Gastroesophageal sphincter (tissue), 4 donors: ENCODE results near the gene TTYH3. TPM values are rescaled to one million over a fixed set of nuclear protein-coding genes. Genes with fewer than 3 reads are reported as not detected.

Source experiments
- ATAC-seq: fragments of 150-250 bp; one replicate; pipeline ENCODE4 v1.9.1; 2016; ENCODE audit warnings: mild to moderate bottlenecking, moderate library complexity
- H3K27ac ChIP-seq, 4 donors: fragments of 200-600 bp; sonication (generic) in 3 of 4; 1 replicate in 3 of 4; 2 replicates in 1 of 4; pipeline ENCODE4 v1.5.1; 2016 to 2019
- H3K27me3 ChIP-seq: fragments of 200-600 bp; sonication (generic); one replicate; pipeline ENCODE4 v1.5.1; 2019
- H3K36me3 ChIP-seq, 2 donors: fragments of 200-600 bp; sonication (generic); one replicate each; pipeline ENCODE4 v1.5.1; 2019; ENCODE audit warnings: control low read depth in 1 of 2
- H3K4me1 ChIP-seq, 3 donors: fragments of 200-600 bp; sonication (generic); 1 replicate in 2 of 3; 2 replicates in 1 of 3; pipeline ENCODE4 v1.5.1; 2016 to 2019; ENCODE audit warnings: control low read depth in 2 of 3
- H3K4me3 ChIP-seq, 2 donors: fragments of 200-600 bp; sonication (generic); one replicate each; pipeline ENCODE4 v1.5.1; 2019; ENCODE audit warnings: mild to moderate bottlenecking in 1 of 2, moderate library complexity in 1 of 2
- H3K9me3 ChIP-seq, 3 donors: fragments of 200-600 bp; sonication (generic); one replicate each; pipeline ENCODE4 v1.5.1; 2017 to 2019; ENCODE audit warnings: control low read depth in 2 of 3
- CTCF ChIP-seq, 4 experiments: fragments of 200-600 bp in 2 of 4; fragments of 450-650 bp in 2 of 4; sonication (generic) in 1 of 4; IDR thresholded peaks; one replicate each; pipeline ENCODE4 v1.5.1; 2017 to 2019; ENCODE audit warnings: antibody characterized with exemption in 4 of 4, mild to moderate bottlenecking in 2 of 4, moderate library complexity in 2 of 4
- EP300 ChIP-seq: sonication (generic); formaldehyde crosslinking; IDR thresholded peaks from one replicate; pipeline ENCODE4 v1.6.1; 2017; ENCODE audit warnings: antibody characterized with exemption, mild to moderate bottlenecking
- POLR2A ChIP-seq, 2 donors: fragments of 450-650 bp; IDR thresholded peaks; one replicate each; pipeline ENCODE4 v1.6.1; 2017; ENCODE audit warnings: antibody characterized with exemption in 2 of 2, mild to moderate bottlenecking in 2 of 2, moderate library complexity in 1 of 2
- POLR2AphosphoS5 ChIP-seq: sonication (generic); formaldehyde crosslinking; IDR thresholded peaks from one replicate; pipeline ENCODE4 v1.6.1; 2017; ENCODE audit warnings: antibody characterized with exemption
- WGBS, 2 donors: methylation state at CpG; one replicate each; pipeline ENCODE4 v1.1.5; 2018; ENCODE audit warnings: low coverage in 1 of 2; 5-methylcytosine and 5-hydroxymethylcytosine counted together
- total RNA-seq, 4 donors: library from RNA; depleted of rRNA; stranded (reverse); fragments of >200 nt; gene quantifications; one replicate each; pipeline ENCODE4 v1.1.0, GENCODE V29; 2016

Gene TTYH3
- total RNA-seq, 4 donors from 2014 or later, result 11.2 to 29.8 (median 16.9) TPM

- peaks cover 0 to 33% of the 10 kb centered on the region in 2 donors for H3K36me3 ChIP-seq
- no CpG with 5 or more reads among the region's 14 CpGs for WGBS, 2 donors
- no peak overlapping the region for H3K4me3 ChIP-seq
- peaks cover 4 to 48% (median 8%) of the 10 kb centered on the region in 3 donors for H3K4me1 ChIP-seq
- no peaks in the 10 kb centered on the region for H3K27me3 ChIP-seq
- H3K27ac ChIP-seq, result no peak overlapping the region
- TF ChIP-seq POLR2A (IDR thresholded peaks at IDR 0.05), result no peak
- no peak for TF ChIP-seq EP300
- no peak for TF ChIP-seq POLR2AphosphoS5
- no peak for TF ChIP-seq CTCF (IDR thresholded peaks at IDR 0.05)
- ATAC-seq, result no peak
- no peaks in the 10 kb centered on the region for H3K9me3 ChIP-seq
Observed at GRCh38 chr7:2610898-2611297, 20.9 kb upstream of the TTYH3 start.

GRCh38 chr7:2611401-2611800, 20.4 kb upstream of the TTYH3 start:
- no peak overlapping the region for H3K27ac ChIP-seq
- ATAC-seq, result no peak
- H3K9me3 ChIP-seq, result no peaks in the 10 kb centered on the region
- peaks cover 0 to 28% of the 10 kb centered on the region in 2 donors for H3K36me3 ChIP-seq
- H3K27me3 ChIP-seq, result no peaks in the 10 kb centered on the region
- H3K4me1 ChIP-seq, result peaks cover 4 to 45% (median 8%) of the 10 kb centered on the region in 3 donors
- TF ChIP-seq EP300 (no peak), POLR2AphosphoS5 (no peak), POLR2A (IDR thresholded peaks at IDR 0.05) (no peak), CTCF (IDR thresholded peaks at IDR 0.05) (no peak)
- H3K4me3 ChIP-seq, result no peak overlapping the region
- WGBS, 2 donors, result no CpG with 5 or more reads among the region's 11 CpGs

- Histone ChIP-seq H3K27ac (no peak overlapping the region), H3K9me3 (no peaks in the 10 kb centered on the region), H3K36me3 (peaks cover 0 to 23% of the 10 kb centered on the region in 2 donors), H3K27me3 (no peaks in the 10 kb centered on the region), H3K4me1 (peaks cover 4 to 45% (median 6%) of the 10 kb centered on the region in 3 donors), H3K4me3 (no peak overlapping the region)
- 100% methylated on average over 2 of the region's 10 CpGs; no CpG with 5 or more reads in 1 of the 2 donors for WGBS, 2 donors
- TF ChIP-seq POLR2AphosphoS5, result no peak
- TF ChIP-seq CTCF (IDR thresholded peaks at IDR 0.05), result no peak
- ATAC-seq, result no peak
Observed at GRCh38 chr7:2611922-2612321, 19.9 kb upstream of the TTYH3 start.

GRCh38 chr7:2612445-2613097, 19.2 kb upstream of the TTYH3 start:
- WGBS, 2 donors, result 67 to 86% methylated on average over 6 of the region's 15 CpGs
- H3K27me3 ChIP-seq, result no peaks in the 10 kb centered on the region

More at GRCh38 chr7:2612445-2613097, 19.2 kb upstream of the TTYH3 start:
- Histone ChIP-seq H3K36me3 (peaks cover 0 to 16% of the 10 kb centered on the region in 2 donors), H3K4me1 (peaks cover 4 to 46% (median 6%) of the 10 kb centered on the region in 3 donors), H3K27ac (no peak overlapping the region), H3K4me3 (no peak overlapping the region), H3K9me3 (no peaks in the 10 kb centered on the region)
- no peak for ATAC-seq
- no peak for TF ChIP-seq CTCF (IDR thresholded peaks at IDR 0.05)
- no peak for TF ChIP-seq POLR2A (IDR thresholded peaks at IDR 0.05)
- TF ChIP-seq POLR2AphosphoS5, result no peak
- TF ChIP-seq EP300, result no peak
